ENCODE measurements around the gene CCDC186.
"Not testable (repeated sequence)": the region's sequence is repeated elsewhere in the genome, so short reads cannot be mapped to it uniquely, and the experiment has no call there.

CCDC186 gene

DNA sequence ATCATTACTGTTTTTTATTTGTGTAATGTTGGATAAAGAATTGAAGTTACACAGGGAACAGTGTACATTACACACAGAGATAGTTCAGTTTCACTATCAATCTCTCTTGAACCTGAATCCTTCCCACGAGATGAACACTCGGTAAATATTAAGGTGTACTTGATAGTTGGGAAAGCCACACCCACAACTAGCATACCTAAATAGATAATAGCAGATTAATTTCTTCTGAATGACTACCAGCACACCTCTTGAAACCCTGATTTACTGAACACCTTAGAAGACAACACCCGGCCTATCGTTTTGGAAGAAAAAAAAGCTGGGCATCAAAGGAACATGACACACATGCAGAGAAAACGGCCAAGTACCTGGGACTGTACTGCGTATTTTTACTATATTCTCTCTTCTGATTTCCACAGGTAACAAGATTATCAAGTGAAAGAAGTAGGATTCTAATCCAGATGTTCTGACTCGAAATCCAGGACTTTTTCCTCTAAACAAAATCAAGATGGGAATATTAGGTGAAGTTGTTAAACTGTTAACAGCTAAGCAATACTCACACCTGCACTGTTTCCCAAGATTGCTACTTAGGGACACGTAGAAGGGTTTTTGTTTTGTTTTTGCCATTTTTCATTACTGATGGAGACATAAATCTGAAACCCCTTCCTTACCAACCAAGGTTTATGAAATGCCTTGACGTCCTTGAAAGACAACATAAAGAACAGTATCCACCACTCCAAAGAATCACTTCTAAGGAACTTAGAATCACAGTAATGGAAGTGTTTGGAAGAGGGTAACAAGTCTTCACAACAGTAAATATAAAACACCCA lies 1.0 kb downstream of the CCDC186 start:
- DNase-seq: peak; percentile 54

DNA sequence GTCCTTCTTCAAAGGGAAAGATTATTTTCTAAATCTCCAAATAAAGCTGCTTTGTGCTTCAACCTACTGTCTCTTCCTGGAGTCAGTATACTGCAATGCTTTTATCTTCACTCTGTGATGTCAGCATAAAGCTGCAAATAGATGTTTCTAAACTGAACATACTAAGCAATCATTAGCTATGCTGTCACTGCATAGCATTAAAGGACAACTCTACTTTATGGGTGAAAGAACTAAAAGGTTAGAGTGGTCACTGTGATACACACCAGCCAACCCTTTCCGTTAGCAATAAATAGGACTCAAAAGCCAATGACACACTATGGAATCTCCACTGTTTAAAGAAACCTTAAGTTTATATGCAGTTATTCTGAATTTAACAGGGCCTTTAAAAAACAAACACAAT lies 1.8 kb downstream of the CCDC186 start:
- DNase-seq: peak; percentile 30

DNA sequence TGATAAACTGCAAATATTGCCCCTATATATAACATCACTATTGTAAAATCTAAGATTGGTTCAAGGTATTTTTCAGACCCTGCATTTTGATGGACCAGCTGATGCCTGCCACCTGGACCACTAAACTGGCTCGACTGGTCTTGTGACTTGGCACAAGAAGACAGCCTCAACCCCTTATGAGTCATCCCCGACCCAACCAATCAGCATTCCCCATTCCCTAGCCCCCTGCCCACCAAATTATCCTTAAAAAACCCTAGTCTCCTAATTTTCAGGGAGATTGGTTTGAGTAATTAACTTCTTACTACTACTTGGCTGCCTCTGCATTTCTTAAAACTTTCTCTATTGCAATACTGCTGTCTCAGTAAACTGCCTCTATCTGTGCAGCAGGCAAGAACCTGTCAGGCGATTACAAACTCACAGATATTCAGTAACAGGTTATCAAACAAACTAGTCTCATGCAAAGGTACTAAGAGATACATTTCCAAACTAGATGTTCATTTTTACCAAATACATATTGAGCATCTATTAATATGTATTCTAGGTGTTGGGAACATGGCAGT lies 5.5 kb downstream of the CCDC186 start:
- DNase-seq: no peak

DNA sequence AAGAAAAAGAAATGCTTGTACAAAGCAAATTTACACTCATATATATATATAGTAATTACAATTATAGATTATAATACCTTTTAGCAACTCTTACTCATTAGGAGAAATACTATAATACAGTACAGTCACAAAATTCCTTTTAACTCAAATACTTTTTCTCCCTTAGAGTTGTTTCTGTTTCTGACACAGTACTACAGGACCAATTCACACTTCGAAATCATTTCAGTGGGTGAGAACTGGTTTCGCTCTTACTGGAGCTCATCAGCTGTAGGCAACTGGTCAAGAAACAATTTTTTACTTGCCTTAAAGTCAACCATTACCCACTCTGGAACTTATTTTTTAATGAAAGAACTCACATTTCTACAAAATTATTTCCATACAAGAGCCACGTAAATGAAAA lies 6.0 kb downstream of the CCDC186 start:
- DNase-seq: no peak

DNA sequence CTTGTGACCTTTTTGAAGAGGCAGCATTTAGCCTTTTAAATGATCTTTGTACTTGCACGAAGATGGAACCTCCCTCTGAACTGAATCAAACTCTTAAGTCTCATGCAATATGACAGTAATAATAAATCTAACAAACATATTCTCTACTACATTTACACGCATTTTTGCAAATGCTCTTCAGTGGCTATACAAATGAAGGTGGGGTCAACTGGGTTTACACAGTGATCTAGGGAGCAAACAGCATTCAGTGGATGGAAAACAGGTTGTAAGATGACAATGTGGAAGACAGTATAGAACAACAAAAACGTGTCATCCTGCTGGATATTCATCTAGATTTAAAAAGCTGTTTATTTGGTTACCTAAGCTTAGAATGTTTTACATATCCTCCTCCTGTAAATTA lies 7.5 kb downstream of the CCDC186 start:
- DNase-seq: no peak

DNA sequence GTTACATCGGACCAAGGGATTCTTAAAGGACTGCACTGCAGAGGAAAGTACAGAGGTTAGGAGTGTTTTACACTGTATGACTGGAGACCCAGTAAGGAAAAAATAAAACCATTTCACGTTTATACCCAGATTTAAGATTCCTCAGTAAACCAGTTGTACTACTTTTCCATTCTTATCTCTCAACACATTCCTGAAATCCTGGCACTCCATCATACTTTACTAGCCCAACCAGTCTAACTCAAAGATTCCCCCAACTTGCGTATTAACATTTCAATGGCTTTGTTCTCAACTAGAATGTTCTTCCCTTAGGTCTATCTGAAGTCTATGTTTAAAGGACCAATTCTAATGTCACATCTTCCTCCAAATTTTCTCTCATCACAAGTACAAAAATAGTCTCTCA lies 8.0 kb downstream of the CCDC186 start:
- no peak for DNase-seq

DNA sequence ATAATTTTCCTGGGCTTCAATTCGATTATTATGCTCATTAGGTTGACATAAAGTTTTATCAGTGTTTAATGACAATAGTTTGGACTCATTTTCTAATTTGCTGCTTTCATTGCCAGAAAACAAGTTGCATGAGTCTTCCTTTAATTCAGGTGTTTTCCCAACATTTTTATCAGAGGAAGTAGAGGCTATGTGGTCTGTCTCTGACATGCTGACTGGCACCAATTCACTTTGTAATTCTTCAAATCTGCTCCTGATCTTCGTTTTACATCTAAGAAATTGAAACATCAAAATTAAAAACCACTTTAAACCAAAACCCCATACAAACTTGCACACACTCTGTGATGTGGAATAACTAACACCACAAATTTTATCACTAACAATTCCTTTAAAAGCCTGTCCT lies 10.9 kb downstream of the CCDC186 start:
- no peak for DNase-seq

DNA sequence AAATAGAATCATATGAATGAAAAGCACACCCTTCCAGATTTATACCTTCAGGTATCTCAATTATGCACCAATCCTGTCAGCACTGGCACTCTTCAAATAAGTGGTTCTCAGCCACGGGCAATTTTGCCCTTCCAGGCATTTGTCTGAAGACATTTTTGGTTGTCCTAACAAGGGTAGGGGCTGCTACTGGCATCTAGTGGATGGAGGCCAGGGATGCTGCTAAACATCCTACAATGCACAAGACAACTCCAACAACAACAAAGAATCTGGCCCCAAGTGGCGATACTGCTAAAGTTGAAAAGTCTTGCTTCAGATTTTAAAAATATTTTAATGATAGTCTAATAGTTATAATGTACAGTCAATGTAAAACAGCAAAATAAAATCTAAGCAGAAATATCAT lies 16.1 kb downstream of the CCDC186 start:
- DNase-seq: peak; percentile 51

DNA sequence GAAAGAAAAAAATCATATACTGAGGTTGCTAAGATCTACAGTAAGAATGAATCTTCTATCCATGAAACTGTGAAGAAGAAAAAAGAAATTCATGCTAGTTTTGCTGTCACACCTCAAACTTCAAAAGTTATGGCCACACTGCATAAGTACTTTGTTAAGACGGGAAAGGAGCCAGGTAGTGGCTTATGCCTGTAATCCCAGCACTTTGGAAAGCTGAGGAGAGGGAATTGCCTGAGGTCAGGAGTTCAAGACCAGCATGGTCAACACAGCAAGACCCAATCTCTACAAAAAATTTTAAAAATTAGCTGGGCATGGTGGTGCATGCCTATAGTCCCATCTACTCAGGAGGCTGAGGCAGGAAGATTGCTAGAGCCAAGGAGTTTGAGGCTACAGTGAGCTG lies 22.1 kb downstream of the CCDC186 start:
- DNase-seq: no peak

DNA sequence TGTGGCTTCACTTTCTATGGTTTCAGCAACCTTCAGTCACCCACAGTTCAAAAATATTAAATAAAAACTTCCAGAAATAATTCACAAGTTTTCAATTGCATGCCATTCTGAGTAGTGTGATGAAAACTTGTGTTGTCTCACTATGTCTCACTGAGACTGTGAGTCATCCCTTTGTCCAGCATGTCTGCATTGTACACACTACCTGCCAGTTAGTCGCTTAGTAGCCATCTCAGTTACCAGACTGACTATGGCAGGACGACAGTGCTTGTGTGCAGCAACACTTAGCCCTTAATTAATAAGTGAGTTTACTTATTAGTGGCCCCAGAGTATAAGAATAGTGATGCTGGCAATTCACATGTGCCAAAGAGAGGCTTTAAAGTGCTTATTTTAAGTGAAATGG lies 22.5 kb downstream of the CCDC186 start:
- no peak for DNase-seq

DNA sequence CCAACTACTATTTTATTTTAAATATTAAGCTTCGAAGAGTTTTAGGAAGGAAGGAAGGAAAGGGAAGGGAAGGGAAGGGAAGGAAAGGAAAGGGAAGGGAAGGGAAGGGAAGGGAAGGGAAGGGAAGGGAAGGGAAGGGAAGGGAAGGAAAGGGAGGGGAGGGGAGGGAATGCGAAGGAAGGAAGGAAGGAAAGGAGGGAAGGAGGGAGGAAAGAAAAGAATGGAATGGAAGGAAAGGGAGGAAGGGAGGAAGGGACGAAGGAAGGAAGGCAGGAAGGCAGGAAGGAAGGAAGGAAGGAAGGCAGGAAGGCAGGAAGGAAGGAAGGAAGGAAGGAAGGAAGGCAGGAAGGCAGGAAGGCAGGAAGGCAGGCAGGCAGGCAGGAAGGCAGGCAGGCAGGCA lies 24.5 kb downstream of the CCDC186 start:
- not testable (repeated sequence) for DNase-seq

DNA sequence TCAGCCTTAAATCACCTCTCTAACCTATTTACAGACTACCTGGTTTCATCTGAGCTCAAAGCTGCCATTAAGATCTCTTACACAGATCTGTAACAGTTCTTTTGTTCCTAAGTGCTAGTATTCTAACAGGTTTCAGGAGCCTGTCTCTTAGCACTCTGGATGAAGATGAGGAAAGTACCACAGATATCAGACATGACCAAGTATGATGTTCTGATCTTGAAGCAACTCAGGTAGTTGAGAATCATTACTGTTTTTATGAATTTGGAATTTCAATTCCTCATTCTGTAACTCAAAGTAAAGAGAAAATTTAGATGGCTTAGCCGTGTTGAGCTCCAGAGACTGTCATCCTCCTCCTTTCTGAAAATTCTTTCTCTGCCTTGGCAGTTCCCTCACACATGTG lies 30.8 kb downstream of the CCDC186 start:
- no peak for DNase-seq

DNA sequence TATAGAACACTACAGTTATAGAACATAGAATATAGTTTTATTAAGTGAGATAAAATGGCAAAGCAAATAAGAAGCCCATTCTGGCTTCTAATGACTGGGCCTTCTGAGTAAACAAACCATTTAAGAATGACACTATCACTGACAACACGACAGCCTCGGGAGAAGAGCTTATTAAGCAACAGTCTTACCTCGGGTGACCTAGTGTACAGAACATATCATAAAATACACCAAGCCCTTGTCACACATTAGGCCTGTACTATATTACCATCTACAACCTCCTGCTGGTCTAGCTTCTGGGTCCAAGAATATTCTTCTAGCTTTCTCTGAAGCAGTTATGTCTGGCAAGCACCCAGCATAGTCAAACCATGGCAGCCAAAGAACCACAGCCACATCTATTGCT lies 32.0 kb downstream of the CCDC186 start:
- no peak for DNase-seq

DNA sequence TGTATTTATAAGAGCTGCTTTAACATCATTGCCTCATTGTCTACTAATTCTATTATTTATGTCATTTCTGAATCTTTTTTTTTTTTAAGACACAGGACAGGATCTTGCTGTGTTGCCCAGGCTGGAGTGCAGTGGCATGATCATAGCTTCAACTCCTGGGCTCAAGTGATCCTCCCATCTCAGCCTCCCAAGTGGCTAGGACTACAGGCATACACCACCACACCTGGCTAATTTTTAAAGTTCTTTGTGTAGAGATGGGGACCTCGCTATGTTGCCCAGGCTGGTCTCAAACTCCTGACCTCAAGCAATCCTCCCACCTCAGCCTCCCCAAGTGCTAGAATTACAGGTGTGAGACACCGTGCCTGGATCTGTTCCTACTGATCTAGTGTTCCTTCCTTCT lies 33.2 kb downstream of the CCDC186 start:
- not testable (repeated sequence) for DNase-seq

DNA sequence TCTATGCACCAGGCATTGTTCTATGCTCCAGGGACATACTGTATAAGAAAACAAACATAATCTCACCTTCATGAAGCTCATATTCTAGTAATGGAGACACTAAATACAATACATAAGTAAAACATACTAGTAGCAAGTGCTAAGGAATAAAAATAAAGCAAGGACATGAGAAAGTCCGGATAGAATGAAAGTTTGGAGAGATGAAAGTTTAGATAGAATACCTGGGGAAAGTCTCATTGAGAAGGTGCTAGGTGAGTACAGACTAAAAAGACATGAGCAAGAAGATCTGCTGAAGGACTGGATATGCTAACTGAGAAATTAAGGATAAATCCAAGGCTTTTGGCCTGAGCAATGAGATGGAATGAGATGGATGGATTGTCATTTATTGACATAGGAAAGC lies 34.0 kb downstream of the CCDC186 start:
- DNase-seq: no peak

DNA sequence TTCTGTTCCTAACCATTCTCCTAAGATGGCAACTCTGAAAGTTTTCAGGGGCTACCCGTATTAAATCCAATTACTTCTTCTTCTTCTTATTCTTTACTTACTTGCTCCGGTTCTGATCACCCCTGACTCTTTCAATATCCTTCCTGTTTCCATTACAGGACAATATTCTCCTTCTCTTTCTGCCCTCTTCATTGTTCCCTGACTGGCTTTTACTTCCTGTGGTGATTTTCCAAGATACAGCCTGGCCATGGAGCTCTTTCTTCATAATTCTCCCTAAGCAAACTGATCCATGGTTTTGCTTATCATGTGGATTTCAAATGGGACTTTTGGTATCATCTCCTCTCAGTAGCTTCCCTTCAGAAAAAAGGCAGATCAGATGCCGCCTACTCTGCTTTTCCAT lies 35.4 kb downstream of the CCDC186 start:
- no peak for DNase-seq

DNA sequence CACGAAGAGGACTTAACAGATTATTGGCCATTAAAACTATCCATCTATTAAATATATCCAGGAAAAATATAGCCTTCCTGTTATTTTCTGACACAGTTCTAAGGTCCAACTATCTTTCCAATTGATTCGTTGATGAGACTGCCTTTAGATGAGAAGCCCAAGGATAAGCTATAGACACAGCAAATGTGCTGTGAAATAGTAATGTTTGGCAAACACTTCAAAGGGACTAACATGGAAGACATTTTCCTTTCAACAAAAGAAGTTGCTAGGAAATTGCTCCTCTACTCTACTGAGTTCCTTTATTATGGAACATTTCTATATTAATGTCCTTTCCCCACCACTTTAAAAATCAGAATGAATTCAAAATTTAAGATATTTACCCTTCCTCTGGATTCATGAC lies 38.5 kb downstream of the CCDC186 start:
- DNase-seq: no peak

DNA sequence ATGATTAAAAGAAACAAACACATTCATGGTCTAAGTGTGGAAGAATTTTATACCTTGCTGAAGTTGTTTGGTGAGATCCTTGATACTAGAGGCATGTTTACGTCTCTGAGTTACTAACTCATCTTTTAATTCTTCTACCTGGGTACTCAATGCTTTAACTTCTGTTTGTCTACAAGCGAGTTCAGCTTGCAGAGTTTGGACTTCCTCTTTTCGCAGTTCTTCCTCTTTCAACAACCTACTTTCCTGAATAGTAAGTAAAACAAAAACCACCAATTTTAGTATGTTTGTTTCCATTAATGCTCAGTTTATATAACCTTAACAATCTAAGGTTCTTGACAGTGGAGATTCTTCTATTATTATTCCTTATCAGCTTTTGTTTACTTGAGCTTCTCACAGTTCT lies 42.9 kb downstream of the CCDC186 start:
- DNase-seq: peak; percentile 83

DNA sequence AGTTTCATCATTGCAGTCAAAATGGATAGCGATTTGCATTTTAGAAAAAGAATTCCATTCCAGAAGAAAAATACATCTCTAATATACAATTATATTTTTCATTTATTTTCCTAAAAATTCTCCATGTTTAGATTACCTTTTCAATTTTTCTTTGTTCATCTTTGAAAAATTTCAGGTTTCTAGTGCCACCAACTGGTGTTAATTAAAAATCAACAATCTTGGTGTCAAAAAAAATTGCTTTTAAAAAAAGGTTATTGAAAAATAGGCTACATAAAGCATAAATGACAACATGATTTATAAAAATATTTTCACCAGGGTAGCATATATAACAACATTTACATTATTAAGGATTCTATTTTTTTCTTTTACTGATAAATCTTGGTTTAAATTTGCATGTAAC lies 53.0 kb downstream of the CCDC186 start:
- DNase-seq: peak; percentile 14

DNA sequence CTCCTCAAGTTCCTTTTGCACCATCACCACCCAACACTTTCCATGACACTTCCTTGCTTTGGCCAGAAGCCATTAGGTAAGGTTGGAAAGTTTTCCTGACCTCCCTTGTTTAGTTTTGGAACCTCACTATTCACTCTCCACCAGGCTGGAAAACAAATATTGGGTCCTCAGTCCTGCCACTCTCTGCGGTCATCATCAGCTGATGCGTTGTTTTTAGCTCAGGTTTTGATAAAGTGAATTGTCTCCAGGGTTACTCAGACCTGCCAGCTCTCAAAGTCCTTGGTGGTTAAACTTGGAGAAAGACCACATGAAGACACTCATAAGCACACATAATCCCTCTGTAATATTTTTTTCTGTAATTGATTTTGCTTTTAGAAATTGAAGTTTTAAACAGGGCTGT lies 55.5 kb downstream of the CCDC186 start:
- DNase-seq: no peak

DNA sequence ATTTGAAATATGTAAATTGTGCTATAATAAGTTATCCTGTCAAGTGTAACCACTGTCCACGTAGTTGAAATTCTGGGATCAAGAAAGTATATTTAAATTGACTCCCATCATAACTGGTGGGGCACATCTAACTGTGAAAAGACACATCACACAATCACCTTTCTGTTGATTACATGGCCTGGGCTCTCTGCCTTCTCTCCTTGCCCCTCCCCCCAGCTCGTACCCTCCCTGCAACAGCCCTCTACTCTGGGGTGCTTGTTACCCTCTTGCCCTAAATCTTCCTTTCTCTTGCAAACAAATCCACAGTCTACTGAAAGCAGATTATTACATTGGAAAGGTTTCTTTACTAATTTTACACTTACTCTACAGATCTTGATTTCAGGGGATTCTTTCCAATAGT lies 56.3 kb downstream of the CCDC186 start:
- no peak for DNase-seq

DNA sequence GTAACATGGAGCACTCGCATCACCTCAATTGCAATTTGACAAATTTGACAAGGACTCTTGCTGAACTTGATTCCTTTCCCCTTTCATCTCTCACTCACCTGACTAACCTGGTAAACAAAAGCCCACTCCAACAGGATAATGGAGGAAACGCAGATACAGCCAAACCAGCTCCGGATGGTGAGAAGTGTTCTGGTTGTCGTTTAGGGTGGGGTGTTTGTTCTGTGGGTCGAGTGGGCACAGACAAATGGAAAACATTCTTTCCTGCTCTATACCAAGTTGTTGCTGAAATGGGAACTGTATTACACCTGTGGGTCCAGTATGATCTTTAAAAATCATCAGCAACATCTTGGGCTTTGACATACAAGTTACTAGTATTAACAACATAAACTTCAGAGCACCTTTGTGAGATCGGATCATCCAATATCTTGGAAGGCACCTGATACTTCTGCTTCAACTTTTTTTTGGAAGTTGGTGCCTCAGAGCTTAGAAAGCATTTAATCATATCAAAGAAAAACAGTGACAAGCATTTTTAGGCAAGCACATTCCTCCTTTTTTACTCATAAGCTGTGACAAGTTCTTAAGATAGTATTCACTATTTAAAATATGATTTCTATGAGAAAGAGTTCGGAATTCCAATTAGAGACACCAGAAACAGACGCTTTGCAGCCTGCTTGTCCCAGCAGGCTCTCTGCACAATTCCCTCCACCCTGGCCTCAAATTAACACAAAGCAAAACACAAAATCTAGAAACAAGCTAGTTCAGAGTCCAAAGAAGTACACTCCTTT lies 58.1 kb downstream of the CCDC186 start:
- no peak for DNase-seq

DNA sequence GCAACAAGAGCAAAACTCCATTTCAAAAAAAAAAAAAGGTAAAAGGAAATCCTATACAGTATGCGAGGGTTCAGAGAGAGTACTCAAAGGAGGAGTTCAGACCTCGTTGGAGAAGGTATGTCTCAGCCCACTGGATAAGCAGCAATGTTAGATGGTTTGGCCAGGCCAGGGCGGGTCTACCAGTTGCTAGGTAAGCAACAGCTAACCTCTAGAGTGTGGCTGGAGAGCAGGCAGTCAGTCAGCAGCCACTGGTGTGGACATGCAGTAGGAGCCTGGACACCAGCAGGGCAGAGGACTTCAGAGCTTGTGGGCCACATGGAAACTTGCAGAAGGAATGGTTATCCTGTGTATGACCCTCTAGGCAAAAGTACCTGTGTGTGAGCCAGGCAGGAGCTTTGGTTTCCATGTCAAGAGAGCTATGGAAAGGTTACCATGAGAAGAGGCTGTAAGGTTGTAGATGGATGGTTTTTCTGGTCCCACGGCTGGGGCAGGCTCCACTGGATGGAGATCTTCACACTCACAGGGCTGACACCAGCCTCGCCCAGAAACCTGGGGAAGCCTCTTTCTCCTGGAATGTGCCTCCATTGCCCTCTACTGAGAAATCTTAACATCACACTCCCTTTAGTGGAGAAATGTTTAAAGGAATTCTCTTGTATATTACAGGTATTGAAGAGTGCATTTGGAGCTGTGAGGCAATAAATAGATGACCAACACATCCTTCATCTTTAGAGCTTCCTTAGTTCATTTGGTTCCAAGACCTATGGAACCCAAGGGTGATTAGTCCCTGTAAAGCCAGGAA lies 63.6 kb downstream of the CCDC186 start:
- DNase-seq: peak; percentile 25
